Omental fat pad (tissue), 4 donors: ENCODE measurements around the gene FAM114A2. TPM values are rescaled to one million over a fixed set of nuclear protein-coding genes. Genes with fewer than 3 reads are reported as not detected.
A peak's percentile ranks its signal among the peaks of the same experiment; 100 is the strongest.
"Not testable (repeated sequence)": the region's sequence is repeated elsewhere in the genome, so short reads cannot be mapped to it uniquely, and the experiment has no call there.

Experiments used
- ATAC-seq: fragments of 150-250 bp; one replicate; pipeline ENCODE4 v1.9.1; 2016; ENCODE audit warnings: mild to moderate bottlenecking, moderate library complexity; ENCODE audit not compliant: low FRiP score
- DNase-seq: peaks from one replicate; pipeline ENCODE4 v3.0.0-alpha.2; 2019; ENCODE audit warnings: low spot score
- total RNA-seq, 4 donors: library from RNA; depleted of rRNA; stranded (reverse); fragments of >200 nt; gene quantifications; one replicate each; pipeline ENCODE4 v1.1.0, GENCODE V29; 2016
- TF ChIP-seq, protein P1 (sequence below), 3 donors: fragments of 450-650 bp; IDR thresholded peaks; one replicate each; pipeline ENCODE4 v1.5.1; 2016 to 2017; ENCODE audit warnings: antibody characterized with exemption in 3 of 3, mild to moderate bottlenecking in 3 of 3, moderate library complexity in 2 of 3

The FAM114A2 gene
- total RNA-seq, 4 donors from 2014 or later, result 13.2 to 21.1 (median 17.8) TPM

DNA sequence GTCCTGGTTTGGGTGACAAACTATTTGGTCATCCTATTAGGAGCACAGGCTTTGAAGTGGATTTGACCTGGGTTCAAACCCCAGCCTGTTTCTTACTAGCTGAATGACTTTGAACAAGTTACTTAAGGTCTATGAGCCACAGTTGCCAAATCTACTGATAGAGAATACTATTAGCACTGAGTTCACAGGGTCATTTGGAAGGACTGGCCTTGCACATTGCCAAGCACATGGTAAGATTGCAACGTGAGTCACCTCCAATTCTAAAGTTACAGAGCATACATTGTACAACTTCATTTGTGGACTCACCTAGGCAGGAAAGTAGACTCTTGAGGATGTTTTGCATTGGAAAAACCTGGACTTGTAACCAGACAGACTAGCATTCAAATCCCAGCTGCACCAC lies 39.0 kb upstream of the FAM114A2 start:
- ATAC-seq (peak; percentile 71), DNase-seq (no peak)
- TF ChIP-seq, protein P1, sequence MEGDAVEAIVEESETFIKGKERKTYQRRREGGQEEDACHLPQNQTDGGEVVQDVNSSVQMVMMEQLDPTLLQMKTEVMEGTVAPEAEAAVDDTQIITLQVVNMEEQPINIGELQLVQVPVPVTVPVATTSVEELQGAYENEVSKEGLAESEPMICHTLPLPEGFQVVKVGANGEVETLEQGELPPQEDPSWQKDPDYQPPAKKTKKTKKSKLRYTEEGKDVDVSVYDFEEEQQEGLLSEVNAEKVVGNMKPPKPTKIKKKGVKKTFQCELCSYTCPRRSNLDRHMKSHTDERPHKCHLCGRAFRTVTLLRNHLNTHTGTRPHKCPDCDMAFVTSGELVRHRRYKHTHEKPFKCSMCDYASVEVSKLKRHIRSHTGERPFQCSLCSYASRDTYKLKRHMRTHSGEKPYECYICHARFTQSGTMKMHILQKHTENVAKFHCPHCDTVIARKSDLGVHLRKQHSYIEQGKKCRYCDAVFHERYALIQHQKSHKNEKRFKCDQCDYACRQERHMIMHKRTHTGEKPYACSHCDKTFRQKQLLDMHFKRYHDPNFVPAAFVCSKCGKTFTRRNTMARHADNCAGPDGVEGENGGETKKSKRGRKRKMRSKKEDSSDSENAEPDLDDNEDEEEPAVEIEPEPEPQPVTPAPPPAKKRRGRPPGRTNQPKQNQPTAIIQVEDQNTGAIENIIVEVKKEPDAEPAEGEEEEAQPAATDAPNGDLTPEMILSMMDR (IDR thresholded peaks at IDR 0.05), result no peak

DNA sequence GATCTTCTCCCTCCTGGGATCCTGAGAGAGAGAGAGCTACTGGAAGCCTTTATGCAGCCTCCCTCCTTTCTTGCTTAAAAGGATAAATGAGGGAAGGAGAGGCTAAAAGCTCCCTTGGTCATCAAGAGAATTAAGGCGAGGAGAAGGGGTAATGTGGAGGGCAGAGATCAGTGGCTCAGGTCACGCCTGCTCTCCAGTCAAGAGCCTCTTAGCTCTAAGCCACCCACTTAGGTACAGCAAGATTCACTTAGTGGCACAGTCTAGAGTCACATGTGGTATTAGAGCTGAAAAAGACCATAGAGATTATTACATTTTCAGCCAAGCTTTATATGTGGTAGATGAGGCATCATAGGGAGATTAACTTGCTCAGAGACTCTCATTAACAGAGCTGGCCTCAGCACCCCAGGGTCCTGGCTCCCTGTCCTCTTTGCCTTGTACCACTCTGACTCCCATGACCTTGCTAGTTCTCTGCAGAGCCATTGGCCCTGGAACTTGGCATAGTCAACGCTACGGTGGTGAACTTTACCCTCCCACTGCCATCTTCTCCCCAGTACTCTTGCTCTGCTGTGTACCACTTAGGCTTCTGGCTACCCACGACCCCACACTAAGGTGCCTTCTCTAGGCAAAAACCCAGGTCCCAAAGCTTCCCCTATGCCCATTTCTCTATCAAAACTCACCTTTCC lies 37.7 kb upstream of the FAM114A2 start:
- DNase-seq (no peak), ATAC-seq (no peak)
- TF ChIP-seq, protein P1 (IDR thresholded peaks at IDR 0.05), result no peak

DNA sequence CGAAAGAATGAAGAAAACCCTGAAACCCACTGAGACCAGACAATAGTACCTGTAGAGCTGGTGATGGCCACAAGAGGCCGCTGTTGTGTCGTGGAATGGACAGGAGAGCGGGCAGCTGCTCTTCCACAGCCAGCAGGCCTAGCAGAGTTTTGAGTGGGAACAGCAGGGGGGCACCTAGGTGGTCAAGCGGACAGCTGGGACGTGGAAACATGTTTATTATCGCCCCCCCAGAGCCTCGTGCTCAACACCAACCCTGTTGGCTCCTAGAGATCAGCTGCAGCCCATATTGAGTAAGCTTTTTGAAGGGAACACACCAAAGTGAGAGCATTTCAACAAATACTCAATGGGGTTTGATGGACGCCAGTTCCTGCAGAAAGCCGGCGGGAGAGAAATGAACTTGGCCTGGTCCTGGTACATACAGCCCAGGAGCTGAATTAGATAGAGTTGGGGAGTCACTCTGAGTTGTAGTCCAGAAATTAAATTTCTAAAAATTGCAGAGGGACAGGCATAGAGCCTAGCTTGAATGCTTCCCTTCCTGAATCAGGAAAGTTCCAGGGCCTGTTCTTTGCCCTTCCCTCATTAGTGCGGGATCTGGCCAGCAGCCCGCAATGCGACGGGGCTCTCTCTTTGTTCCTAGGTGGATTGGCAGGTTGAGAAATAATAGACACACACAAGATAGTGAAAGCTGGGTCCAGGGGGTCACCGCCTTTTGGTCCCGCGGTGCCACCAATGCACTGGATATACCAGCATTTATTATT lies 33.9 kb upstream of the FAM114A2 start:
- TF ChIP-seq, protein P1 (IDR thresholded peaks at IDR 0.05), result peak in 2 of 3 donors; percentile 64 to 83
- ATAC-seq (peak; percentile 85), DNase-seq (peak; percentile 93)

DNA sequence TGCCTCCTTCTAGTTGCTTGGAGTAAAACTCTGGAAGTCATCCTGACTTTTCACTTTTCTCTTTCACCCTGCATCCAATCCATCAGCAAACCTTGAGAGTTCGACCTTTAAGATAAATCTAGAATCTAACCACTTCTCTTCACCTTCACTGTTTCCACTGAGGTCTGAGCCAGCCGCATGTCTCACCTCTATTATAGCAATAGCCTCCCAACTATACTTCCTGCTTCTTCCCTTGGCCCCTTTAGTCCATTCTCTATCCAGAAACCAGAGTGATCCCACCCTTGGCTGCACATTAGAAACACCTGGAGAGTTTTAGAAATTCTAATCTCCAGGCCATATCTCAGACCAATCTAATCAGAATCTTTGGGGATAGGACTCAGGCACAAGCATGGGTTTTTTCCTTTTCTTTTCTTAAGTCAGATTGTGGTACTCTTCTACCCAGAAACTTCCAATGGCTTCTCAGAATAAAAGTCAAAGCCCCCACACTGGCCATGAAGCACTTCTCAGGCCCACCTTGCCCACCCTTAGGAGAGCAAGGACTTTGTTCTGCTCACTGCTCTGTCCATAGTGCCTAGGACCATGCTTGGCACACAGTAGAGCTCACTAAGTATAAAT lies 33.2 kb upstream of the FAM114A2 start:
- TF ChIP-seq, protein P1 (IDR thresholded peaks at IDR 0.05), result no peak
- ATAC-seq (no peak), DNase-seq (no peak)

DNA sequence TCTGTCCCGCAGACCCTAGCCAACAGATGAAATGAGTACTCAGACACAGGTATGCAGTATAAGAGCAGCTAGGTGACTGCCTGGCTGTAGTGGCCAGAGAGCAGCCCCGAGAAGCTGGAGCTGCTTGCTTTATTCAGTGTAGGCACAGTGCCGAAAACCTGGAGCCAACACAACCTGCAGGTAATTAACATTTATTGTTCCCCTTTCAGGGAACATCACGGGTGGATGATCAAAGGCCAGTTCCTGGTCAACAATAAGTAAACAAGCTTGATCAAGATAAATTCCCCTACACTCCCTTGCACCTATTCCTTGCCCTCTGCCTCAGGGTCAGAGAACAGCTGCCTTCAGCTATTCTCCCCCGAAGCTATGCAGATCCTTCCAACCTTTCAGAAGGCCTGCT lies 31.1 kb upstream of the FAM114A2 start:
- not testable (repeated sequence) for ATAC-seq, DNase-seq

DNA sequence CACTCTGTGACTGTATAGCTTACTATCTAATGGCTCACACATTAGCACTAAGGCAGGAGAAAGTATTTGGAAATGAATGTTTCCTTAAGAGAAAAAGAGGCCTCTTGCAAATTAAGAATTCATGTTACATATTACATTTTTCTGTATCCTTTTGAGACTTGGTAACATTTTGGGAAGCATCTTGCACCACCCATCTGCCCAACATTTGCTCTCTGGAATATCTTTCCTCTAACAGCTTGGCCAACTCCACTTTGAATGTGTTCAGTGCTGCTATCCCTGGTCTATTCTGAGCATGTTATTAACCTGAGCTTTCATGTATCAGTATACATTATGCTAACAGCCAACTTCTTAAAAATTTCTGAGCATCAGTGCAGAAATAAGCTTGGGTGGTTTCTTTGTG lies 27.3 kb upstream of the FAM114A2 start:
- no peak for DNase-seq
- TF ChIP-seq, protein P1 (IDR thresholded peaks at IDR 0.05), result no peak
- ATAC-seq, result no peak

DNA sequence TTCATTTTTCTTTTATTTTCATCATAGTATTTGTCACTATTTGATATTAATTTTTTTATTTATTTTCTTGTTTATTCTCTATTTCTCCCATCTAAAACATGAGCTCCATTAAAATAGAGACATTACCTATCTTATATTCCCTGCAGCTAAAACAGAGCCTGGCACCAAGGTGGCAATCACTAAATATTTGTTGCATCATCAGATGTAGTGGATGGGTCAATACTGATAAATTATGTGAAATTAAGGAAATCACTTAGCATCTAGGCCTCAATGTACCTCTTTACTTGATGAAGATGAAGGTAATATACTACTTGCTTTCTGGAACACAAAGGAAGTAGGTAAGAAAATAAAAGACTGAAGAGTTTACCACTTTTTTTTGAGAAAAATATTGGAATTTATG lies 24.7 kb upstream of the FAM114A2 start:
- DNase-seq (no peak), ATAC-seq (no peak)
- TF ChIP-seq, protein P1 (IDR thresholded peaks at IDR 0.05), result no peak
